Measurements from ENCODE around the gene OSGEP. TPM values are rescaled to one million over a fixed set of nuclear protein-coding genes. Genes with fewer than 3 reads are reported as not detected.

The OSGEP gene
- total RNA-seq, 1 donor from 2014 or later, result 59.0 TPM

GRCh38 chr14:20434701-20435581, 19.7 kb downstream of the OSGEP start:
- DNase-seq (ENCODE audit: low spot score), result no peak

DNA sequence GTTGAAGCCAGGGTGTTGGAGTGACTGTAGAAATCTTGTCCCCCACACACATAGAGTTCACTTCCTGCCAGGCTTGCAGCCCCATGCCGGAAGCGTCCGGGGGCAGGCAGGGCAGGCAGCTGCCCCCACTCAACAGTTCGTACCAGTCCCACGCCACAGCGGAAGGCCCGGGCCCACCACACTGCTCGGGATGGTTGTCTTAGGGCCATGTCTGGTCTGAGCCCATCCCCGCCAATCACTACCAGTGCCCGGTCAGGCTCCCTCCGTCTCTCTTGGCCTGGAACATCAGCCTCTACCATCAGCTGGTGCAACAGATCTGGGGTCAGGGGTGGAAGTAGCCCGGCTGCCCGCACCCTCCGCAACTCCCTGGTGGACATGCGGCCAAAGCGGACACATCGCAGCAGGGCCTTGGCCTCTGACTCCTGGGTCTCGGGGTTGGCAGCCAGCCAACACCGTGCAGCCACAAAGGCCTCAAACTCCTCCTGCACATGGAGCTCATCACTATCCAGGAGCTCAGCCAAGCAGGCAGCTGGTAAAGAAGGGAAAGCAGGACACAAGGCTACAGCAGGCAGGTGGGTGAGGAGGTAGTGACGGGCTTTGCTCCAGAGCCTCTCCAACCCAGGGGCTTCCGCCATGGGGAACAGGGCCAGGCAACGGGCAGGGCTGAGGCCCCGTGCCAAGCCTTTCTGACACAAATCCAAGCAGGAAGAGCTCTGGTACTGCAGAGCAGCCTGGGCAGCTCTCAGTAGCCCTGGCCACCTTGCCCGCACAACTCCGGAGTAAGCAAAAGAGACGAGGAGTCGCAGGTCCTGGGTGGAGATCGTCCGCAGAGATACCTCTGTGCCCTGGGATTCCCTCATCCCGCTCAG, 24.6 kb downstream of the OSGEP start:
- DNase-seq (ENCODE audit: low spot score), result no peak

DNA sequence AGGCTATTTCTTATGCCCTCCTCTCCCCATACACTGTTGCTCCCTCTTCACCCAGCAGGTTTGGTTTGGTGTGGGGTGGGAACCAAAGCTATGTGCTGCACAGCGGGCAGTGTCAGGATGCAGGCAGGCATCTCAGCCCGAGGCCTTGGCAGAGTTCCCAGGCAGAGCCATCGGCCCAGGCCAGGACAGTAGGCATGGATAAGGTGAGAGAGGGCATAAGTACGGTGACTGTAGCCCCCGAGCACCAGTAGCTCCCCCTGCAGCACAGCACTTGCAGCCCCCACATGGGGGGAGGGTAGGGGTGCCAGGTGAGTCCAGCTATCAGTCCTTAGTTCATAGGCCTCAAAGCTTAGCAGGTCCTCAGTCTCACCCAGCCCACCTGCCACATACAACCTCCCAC, 25.8 kb downstream of the OSGEP start:
- DNase-seq (ENCODE audit: low spot score), result no peak

GRCh38 chr14:20428010-20428365, 26.6 kb downstream of the OSGEP start:
- DNase-seq (ENCODE audit: low spot score), result no peak

DNA sequence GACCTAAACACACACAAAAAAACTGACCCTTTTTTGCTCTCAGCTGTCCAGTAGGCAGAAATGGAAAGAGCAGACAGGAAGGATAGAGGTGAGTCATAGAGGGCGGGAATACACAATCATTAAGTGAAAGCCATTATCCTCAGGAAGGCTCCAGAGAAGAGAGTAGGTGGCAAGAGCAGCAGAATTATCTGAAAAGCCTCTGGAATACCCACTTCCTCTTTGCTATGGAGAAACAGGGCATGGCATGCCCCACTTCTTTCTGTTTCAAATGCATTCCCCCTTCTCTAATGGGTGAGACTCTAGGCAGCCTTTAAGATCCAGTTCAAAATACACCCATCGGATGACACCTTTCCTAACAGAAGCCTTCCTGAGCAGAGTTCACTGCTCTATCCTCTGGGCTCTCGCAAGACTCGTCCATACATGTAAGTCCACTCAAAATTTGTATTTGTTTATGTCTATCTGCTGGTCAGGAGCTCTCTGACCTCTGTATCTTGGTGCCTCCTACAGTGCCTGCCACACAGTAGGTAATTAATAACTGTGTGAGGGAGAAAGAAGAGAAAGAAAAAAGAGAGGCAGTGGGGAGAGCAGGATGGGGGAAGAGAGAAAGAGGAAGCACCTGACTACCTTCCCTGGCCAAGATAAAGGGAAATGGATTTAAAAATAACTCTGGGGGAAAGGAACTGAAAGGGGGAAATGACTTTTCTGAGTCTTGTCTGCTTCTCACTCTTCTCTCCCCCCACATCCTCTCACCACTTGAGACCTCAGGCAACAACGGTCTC, 27.2 kb downstream of the OSGEP start:
- DNase-seq (ENCODE audit: low spot score), result peak; percentile 37

GRCh38 chr14:20424851-20425250, 29.8 kb downstream of the OSGEP start:
- DNase-seq (ENCODE audit: low spot score), result no peak

DNA sequence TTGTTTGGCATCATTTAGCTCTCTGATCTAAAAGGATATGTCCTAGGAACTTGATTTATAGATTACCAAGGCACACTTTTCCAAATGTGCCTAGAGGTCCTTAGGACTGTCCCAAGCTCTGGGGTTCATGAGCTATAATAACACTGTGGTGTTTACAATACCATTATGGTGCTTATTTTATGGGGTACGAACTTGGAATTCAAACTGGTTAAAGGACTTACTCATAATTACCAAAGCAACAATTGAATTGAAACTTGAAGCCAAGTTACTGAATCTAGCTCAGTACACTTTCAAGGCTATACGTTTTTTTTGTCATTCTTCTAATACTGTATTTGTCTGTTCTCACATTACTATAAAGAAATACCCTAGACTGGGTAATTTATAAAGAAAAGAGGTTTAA, 31.7 kb downstream of the OSGEP start:
- no peak for DNase-seq (ENCODE audit: low spot score)

- DNase-seq (ENCODE audit: low spot score), result no peak
Measured at GRCh38 chr14:20421267-20421666, 33.3 kb downstream of the OSGEP start.

- DNase-seq (ENCODE audit: low spot score), result no peak
Measured at GRCh38 chr14:20419419-20419818, 35.2 kb downstream of the OSGEP start.

GRCh38 chr14:20418501-20418909, 36.1 kb downstream of the OSGEP start:
- no peak for DNase-seq (ENCODE audit: low spot score)

GRCh38 chr14:20417250-20418186, 37.1 kb downstream of the OSGEP start:
- no peak for DNase-seq (ENCODE audit: low spot score)

DNA sequence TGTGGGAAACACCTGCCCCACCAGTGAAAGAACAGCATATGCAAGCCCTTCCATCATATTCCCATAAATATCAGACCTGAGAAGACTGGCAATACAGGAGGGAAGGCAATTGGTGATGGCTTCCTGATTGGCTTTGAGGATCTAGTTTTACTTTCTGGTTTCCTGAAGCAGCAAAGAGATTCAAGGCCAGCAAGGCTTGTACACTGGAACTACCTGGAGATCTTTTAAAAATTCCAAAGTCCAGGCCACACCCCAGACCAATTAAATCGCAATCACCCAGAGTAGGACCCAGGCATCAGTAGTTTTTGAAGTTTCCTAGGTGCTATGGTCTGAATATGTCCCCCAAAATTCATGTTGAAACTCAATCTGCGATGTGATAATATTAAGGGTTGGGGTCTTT, 38.4 kb downstream of the OSGEP start:
- no peak for DNase-seq (ENCODE audit: low spot score)

GRCh38 chr14:20415782-20416206, 38.8 kb downstream of the OSGEP start:
- peak; percentile 57 for DNase-seq (ENCODE audit: low spot score)

DNA sequence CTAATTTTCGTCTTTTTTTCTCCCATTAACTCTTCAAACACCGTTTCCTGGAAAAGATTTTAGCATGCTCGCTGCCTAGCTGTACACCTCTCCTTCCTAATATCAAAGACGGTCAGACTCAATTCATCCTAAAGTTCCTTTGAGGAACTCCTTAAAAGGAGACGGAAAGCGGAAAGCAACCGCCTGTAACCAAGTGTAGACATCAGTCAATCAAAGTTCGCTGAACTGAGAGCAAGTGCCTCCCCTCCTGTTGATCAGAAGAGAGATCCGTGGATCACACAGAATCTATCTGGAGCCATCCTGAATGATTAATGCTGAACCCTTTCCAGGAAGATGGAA, 40.9 kb downstream of the OSGEP start:
- DNase-seq (ENCODE audit: low spot score), result peak; percentile 25

- DNase-seq (ENCODE audit: low spot score), result peak; percentile 92
Measured at GRCh38 chr14:20412876-20413743, 41.5 kb downstream of the OSGEP start, which contains the start of gene TEP1. TSS of gene TEP1 (minus strand) at chr14:20413501. CDS start at chr14:20408439, 5,062 bp downstream.

GRCh38 chr14:20412411-20412810, 42.2 kb downstream of the OSGEP start:
- peak; percentile 22 for DNase-seq (ENCODE audit: low spot score)

DNA sequence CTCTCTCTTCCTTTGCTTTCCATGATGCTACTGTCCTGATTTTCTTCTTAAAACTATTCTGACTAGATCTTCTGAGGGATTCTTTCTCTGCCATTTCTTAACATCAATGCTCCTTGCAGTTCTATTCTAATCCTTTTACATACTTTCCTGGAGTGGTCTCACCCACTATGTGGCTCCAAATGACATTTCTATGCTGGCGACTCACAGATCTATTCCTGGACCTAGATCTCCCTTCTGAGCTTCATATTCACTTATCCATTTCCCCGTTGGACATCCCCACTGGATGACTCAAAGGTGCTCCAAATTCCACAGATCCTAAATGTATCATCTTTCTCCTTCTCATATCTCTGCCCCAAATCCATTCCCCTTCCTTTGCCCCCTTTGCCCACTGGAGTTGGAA, 45.4 kb downstream of the OSGEP start:
- no peak for DNase-seq (ENCODE audit: low spot score)

DNA sequence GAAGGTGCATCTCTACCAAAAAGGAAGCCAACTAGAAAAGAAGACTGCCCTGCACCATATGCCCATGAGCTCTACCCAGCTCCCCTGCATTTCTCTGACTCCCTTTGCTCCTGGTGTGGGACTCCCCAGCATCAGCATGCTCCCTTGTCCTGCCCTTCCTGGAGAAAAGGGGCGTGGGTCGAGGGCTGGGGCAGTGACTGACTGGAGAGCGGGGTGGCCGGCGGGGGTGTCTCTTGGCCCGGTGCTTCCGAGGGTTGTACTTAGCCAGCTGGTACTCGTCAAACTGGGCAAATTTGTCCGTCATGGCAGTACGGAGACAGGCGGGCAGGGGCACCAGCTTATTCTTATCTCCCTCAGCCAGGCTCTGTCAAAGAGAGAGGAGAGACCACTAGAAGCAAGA, 51.1 kb downstream of the OSGEP start:
- DNase-seq (ENCODE audit: low spot score), result no peak

- DNase-seq (ENCODE audit: low spot score), result peak; percentile 18
Measured at GRCh38 chr14:20400965-20401593, 53.5 kb downstream of the OSGEP start.

Measured in umbilical cord (tissue), 2 donors.